KMS-11 (cell line): ENCODE results near the gene NFXL1.

ENCODE experiments used
- H2AFZ ChIP-seq: fragments of 200-600 bp; sonication (generic); 2 replicates; pipeline ENCODE4 v1.6.1; 2016; ENCODE audit warnings: antibody characterized with exemption, mixed run types, low read depth
- H3K27ac ChIP-seq: fragments of 200-600 bp; sonication (generic); 2 replicates; pipeline ENCODE4 v1.6.1; 2016; ENCODE audit warnings: mild to moderate bottlenecking, mixed run types
- H3K27me3 ChIP-seq: fragments of 200-600 bp; sonication (generic); 2 replicates; pipeline ENCODE4 v1.6.1; 2017; ENCODE audit warnings: mild to moderate bottlenecking, low read depth, mixed run types, moderate library complexity; ENCODE audit not compliant: insufficient read depth
- H3K36me3 ChIP-seq: fragments of 200-600 bp; sonication (generic); 2 replicates; pipeline ENCODE4 v1.6.1; 2017; ENCODE audit warnings: mild to moderate bottlenecking, mixed run types; ENCODE audit not compliant: insufficient read depth
- H3K4me1 ChIP-seq: fragments of 200-600 bp; sonication (generic); 2 replicates; pipeline ENCODE4 v1.6.1; 2016; ENCODE audit warnings: mild to moderate bottlenecking, low read depth, mixed run types; ENCODE audit not compliant: poor library complexity, severe bottlenecking
- H3K4me2 ChIP-seq: fragments of 200-600 bp; sonication (generic); 2 replicates; pipeline ENCODE4 v1.7.0; 2016; ENCODE audit warnings: mild to moderate bottlenecking, mixed run types
- H3K4me3 ChIP-seq: fragments of 200-600 bp; sonication (generic); IDR thresholded peaks from 2 replicates; pipeline ENCODE4 v1.6.1; 2017; ENCODE audit warnings: low read depth, low read length, mixed read lengths; ENCODE audit not compliant: insufficient read depth
- H3K79me2 ChIP-seq: fragments of 200-600 bp; sonication (generic); 2 replicates; pipeline ENCODE4 v1.6.1; 2016; ENCODE audit warnings: low read depth, mixed run types; ENCODE audit not compliant: insufficient read depth
- H3K9ac ChIP-seq: fragments of 200-600 bp; sonication (generic); 2 replicates; pipeline ENCODE4 v1.6.1; 2016; ENCODE audit warnings: mild to moderate bottlenecking, mixed run types
- H4K20me1 ChIP-seq: fragments of 200-600 bp; sonication (generic); 2 replicates; pipeline ENCODE4 v1.6.1; 2016; ENCODE audit warnings: mild to moderate bottlenecking, mixed run types; ENCODE audit not compliant: insufficient read depth
- TF ChIP-seq, protein P1 (sequence below): fragments of 200-600 bp; sonication (generic); conservative IDR thresholded peaks from 2 replicates; pipeline ENCODE4 v1.6.1; 2017; ENCODE audit warnings: low read depth, mild to moderate bottlenecking, antibody characterized with exemption, low read length, moderate library complexity, mixed read lengths

NFXL1 gene

DNA sequence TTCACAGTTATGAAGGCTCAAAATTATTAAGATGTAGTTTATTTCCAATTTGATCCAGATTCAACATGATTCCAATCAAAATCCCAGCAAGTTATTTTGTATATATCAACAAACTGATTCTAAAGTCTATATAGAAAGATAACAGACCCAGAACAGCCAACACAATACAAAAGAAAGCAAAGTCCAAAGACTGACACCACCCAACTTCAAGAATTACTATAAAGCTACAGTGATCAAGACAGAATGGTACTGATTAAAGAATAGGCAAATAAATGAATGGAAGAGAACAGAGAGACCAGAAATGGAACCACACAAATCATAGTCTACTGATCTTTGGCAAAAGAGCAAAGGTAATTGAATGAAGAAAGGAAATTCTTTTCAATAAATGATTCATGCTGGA, 34.9 kb downstream of the NFXL1 start:
- no peak overlapping the region for H3K4me3 ChIP-seq
- H3K4me1 ChIP-seq = no peaks in the 10 kb centered on the region
- TF ChIP-seq, protein P1, sequence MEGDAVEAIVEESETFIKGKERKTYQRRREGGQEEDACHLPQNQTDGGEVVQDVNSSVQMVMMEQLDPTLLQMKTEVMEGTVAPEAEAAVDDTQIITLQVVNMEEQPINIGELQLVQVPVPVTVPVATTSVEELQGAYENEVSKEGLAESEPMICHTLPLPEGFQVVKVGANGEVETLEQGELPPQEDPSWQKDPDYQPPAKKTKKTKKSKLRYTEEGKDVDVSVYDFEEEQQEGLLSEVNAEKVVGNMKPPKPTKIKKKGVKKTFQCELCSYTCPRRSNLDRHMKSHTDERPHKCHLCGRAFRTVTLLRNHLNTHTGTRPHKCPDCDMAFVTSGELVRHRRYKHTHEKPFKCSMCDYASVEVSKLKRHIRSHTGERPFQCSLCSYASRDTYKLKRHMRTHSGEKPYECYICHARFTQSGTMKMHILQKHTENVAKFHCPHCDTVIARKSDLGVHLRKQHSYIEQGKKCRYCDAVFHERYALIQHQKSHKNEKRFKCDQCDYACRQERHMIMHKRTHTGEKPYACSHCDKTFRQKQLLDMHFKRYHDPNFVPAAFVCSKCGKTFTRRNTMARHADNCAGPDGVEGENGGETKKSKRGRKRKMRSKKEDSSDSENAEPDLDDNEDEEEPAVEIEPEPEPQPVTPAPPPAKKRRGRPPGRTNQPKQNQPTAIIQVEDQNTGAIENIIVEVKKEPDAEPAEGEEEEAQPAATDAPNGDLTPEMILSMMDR = no peak
- H3K4me2 ChIP-seq = no peak overlapping the region
- no peak overlapping the region for H2AFZ ChIP-seq
- 0 out of 2 replicates have a peak, but pooled peaks cover 4% of the 10 kb centered on the region for H3K36me3 ChIP-seq
- no peaks in the 10 kb centered on the region for H3K27me3 ChIP-seq
- no peak overlapping the region for H3K9ac ChIP-seq
- no peaks in the 10 kb centered on the region for H4K20me1 ChIP-seq
- no peaks in the 10 kb centered on the region for H3K79me2 ChIP-seq
- no peak overlapping the region for H3K27ac ChIP-seq

DNA sequence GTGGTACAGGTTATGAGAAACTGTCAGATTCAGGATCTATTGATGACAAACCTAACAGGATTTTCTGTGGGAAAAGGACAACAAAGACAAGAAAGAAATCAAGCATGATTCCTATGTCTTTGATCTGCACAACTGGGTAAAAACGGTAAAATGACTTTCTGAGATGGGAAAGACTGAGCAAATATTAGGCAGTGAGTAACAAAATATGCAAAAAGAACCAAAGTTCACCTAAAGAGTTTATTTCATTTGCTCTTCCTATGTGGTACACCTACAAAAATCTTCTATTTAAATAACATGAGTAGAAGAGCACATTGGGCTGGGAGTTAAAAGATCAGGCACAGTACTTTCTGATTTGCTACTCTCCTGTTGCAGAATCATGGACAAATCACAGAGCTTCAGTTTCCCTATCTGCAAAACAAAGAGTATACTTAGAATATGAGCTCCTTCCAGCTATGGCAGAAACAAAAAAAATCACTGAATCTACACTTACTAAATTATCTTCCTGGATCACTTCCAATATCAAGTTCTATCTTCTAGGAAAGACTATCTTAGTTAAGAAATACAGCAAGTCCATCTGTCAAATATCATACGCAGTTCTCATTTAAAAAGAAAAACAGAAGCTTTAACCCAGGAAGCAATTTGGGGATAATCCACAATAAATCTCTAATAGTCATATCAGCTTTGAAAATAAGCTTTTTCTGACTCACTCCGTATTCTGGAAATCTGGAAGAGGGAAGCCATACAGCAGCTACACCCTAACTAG, 37.4 kb downstream of the NFXL1 start:
- no peaks in the 10 kb centered on the region for H3K4me1 ChIP-seq
- no peak overlapping the region for H3K9ac ChIP-seq
- no peak overlapping the region for H3K4me2 ChIP-seq
- no peak overlapping the region for H3K27ac ChIP-seq
- peaks cover 9% of the 10 kb centered on the region; the same call in 1 of the 2 replicates for H3K36me3 ChIP-seq
- H3K4me3 ChIP-seq = no peak overlapping the region
- no peaks in the 10 kb centered on the region for H4K20me1 ChIP-seq
- H3K27me3 ChIP-seq = no peaks in the 10 kb centered on the region
- TF ChIP-seq, protein P1 = no peak
- no peaks in the 10 kb centered on the region for H3K79me2 ChIP-seq
- H2AFZ ChIP-seq = no peak overlapping the region

DNA sequence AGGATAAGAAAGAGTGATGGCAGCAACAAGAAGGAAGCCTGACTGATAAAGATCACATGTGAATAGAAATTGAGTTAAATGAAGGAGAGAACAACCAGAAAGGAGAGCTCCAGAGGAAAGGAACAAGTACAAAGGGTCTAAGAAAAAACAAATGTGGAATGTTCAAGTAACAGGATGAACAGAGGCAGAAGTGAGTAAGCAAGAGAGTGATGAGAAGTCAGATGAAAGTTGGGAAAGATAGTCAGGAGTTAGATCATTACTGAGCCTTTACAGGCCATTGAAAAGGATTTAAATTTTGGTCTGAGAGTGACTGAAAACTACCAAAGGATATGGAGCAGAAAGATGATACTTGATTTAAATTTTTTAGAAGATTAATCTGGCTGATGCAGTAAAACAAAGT, 38.1 kb downstream of the NFXL1 start:
- H3K27me3 ChIP-seq = no peaks in the 10 kb centered on the region
- no peak overlapping the region for H2AFZ ChIP-seq
- H3K79me2 ChIP-seq = no peaks in the 10 kb centered on the region
- no peaks in the 10 kb centered on the region for H4K20me1 ChIP-seq
- TF ChIP-seq, protein P1 = no peak
- peaks cover 9% of the 10 kb centered on the region; the same call in 1 of the 2 replicates for H3K36me3 ChIP-seq
- no peak overlapping the region for H3K9ac ChIP-seq
- no peak overlapping the region for H3K4me3 ChIP-seq
- no peaks in the 10 kb centered on the region for H3K4me1 ChIP-seq
- H3K4me2 ChIP-seq = no peak overlapping the region
- no peak overlapping the region for H3K27ac ChIP-seq

DNA sequence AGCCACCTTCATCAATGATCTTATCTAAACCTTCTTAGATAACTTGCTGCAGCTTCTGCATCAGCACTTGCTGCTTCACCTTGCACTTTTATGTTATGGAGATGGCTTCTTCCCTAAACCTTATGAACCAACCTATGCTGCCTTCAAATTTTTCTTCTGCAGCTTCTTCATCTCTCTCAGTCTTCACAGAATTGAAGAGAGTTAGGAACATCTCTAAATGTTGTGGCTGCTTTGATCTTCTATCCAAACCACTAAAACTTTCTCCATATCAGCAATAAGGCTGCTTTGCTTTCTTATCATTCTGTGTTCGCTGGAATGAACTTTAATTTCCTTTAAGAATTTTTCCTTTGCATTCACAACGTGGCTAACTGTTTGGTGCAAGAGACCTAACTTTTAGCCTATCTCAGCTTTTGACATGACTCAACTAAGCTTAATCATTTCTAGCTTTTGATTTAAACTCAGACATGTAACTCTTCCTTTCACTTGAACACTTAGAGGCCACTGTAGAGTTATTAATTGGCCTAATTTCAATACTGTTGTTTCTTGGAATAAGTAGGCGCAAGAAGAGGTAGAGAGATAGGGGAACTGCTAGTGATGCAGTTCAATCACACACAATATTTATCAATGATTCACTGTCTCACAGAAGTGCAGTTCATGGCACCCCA, 40.4 kb downstream of the NFXL1 start:
- Histone ChIP-seq H3K27ac (no peak overlapping the region), H3K4me3 (no peak overlapping the region), H2AFZ (no peak overlapping the region), H4K20me1 (no peaks in the 10 kb centered on the region), H3K27me3 (no peaks in the 10 kb centered on the region), H3K4me2 (no peak overlapping the region), H3K9ac (no peak overlapping the region), H3K4me1 (no peaks in the 10 kb centered on the region), H3K79me2 (no peaks in the 10 kb centered on the region), H3K36me3 (peaks cover 6% of the 10 kb centered on the region; the same call in 1 of the 2 replicates)
- TF ChIP-seq, protein P1 = no peak
